SK-N-MC (cell line): ENCODE results near the gene MTR.

Source experiments
- DNase-seq: peaks from one replicate; pipeline ENCODE4 v3.0.0-alpha.2; 2011; ENCODE audit warnings: low read depth, low spot score
- H3K27ac ChIP-seq: fragments of 200-600 bp; sonication (generic); 2 replicates; pipeline ENCODE4 v1.5.1; 2016; ENCODE audit warnings: mixed run types
- H3K36me3 ChIP-seq: fragments of 200-600 bp; sonication (generic); 2 replicates; pipeline ENCODE4 v1.6.1; 2017; ENCODE audit warnings: antibody characterized with exemption, low read length, mixed read lengths; ENCODE audit not compliant: insufficient read depth
- H3K4me3 ChIP-seq: fragments of 200-600 bp; sonication (generic); 2 replicates; pipeline ENCODE4 v1.5.1; 2016
- H3K9ac ChIP-seq: fragments of 200-600 bp; sonication (generic); 2 replicates; pipeline ENCODE4 v1.8.0; 2017; ENCODE audit warnings: mixed run types, mixed read lengths; ENCODE audit not compliant: insufficient read length
- H3K9me3 ChIP-seq: fragments of 200-600 bp; sonication (generic); 2 replicates; pipeline ENCODE4 v1.6.1; 2017; ENCODE audit warnings: low read depth, mild to moderate bottlenecking, antibody characterized with exemption, low read length, moderate library complexity, mixed read lengths
- EZH2 ChIP-seq: fragments of 200-600 bp; sonication (generic); IDR thresholded peaks from one replicate; pipeline ENCODE4 v1.6.1; 2017; ENCODE audit warnings: antibody characterized with exemption
- FOXP2 ChIP-seq: optimal IDR thresholded peaks from 2 replicates; pipeline ENCODE3; 2011; ENCODE audit warnings: mild to moderate bottlenecking, moderate library complexity; ENCODE audit not compliant: insufficient read depth; ENCODE audit errors: extremely low read length, control extremely low read depth
- POLR2AphosphoS5 ChIP-seq: IDR thresholded peaks from 2 replicates; pipeline ENCODE4 v1.6.1; 2012; ENCODE audit warnings: mild to moderate bottlenecking, low read depth, low read length, borderline replicate concordance

Gene MTR

DNA sequence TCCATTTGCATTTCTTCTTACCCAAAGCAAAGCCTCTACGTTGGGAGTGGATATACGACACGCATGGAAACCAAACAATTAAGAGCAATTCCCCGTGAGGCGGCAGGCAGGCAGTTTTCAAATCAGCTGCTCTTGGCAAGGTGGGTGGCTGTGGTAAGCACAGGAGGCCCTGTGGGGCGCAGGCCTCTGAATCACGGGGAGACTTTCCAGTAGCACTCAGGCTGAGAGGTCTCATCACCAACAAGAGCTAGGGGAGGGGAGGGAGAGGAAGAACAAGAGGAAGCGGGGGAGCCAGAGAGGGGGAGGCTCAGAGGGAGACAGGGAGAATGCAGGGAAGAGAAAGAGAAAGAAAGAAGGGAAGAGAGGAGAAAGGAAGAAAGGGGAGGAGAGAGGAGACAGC lies 152.7 kb downstream of the MTR start:
- Histone ChIP-seq H3K9me3 (no peaks in the 10 kb centered on the region), H3K4me3 (no peak overlapping the region), H3K27ac (no peak overlapping the region), H3K9ac (no peak overlapping the region), H3K36me3 (no peaks in the 10 kb centered on the region)
- no peak for DNase-seq
- TF ChIP-seq FOXP2 (no peak), POLR2AphosphoS5 (no peak), EZH2 (no peak)

DNA sequence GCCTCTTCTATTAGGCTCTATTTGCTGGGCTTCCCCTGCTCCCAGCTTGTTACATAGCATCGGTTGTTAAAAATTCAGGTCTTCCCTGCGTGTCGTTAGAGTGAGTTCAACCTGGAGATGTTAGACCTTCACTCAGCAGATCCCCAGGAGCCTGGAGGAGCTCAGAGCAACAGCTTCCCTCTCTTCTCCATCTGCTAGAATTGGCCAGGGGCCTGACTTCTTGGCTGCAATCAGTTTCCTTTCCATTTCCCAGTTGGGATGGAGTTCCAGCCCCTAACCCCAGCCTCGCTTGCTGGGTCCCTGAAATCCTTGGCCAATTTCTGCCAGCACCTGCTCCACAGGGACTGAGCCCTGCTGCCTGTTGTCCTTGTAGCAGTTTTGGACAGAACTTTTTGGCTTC lies 153.3 kb downstream of the MTR start:
- Histone ChIP-seq H3K9me3 (no peaks in the 10 kb centered on the region), H3K27ac (no peak overlapping the region), H3K36me3 (no peaks in the 10 kb centered on the region), H3K4me3 (no peak overlapping the region), H3K9ac (no peak overlapping the region)
- DNase-seq, result no peak
- TF ChIP-seq EZH2, result no peak
- TF ChIP-seq POLR2AphosphoS5, result no peak
- TF ChIP-seq FOXP2, result no peak

DNA sequence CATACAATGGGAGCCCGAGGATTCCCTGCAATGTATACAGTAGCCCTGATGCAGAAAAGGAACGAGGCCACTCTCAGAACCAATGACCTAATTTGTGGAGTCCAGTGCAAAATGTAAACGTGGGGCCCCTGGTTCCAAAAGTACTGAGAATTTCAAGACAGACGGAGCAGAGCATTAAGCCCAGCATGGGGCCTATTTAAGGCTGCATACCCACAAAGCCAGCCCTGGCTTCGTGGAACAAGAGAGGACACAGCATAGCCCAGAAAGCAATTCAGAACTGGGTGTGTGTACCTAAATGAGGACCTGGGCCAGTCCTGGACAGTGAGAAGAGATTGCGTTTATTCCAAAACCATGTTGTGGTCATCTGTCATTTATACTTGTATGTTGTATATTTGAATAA lies 153.9 kb downstream of the MTR start:
- Histone ChIP-seq H3K4me3 (no peak overlapping the region), H3K9ac (no peak overlapping the region)

DNA sequence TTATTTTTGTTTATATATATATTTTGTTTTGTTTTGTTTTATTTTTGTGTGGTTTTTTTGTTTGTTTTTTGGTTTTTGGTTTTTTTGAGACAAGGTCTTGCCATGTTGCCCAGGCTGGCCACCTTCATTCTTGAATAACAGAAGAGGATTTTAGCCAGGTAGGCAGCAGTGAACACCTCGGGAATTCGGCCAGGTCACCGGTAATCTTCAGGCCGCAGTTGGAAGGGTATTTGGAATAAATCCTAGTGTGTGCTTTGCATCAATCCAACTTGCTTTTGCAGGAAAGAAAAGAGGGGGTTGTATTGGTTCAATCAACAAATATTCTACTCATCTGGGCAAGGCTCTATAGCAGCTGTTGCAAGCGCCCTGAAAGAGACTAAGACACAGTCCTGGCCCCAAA lies 155.3 kb downstream of the MTR start:
- H3K4me3 ChIP-seq, result no peak overlapping the region
- DNase-seq, result no peak
- H3K27ac ChIP-seq, result no peak overlapping the region
- TF ChIP-seq FOXP2 (no peak), EZH2 (no peak), POLR2AphosphoS5 (no peak)
- no peak overlapping the region for H3K9ac ChIP-seq
- no peaks in the 10 kb centered on the region for H3K9me3 ChIP-seq
- H3K36me3 ChIP-seq, result no peaks in the 10 kb centered on the region

More for the DNA sequence above, 153.9 kb downstream of the MTR start:
- Histone ChIP-seq H3K27ac (no peak overlapping the region), H3K9me3 (no peaks in the 10 kb centered on the region), H3K36me3 (no peaks in the 10 kb centered on the region)
- DNase-seq, result no peak
- TF ChIP-seq FOXP2, result no peak
- TF ChIP-seq POLR2AphosphoS5, result no peak
- no peak for TF ChIP-seq EZH2

DNA sequence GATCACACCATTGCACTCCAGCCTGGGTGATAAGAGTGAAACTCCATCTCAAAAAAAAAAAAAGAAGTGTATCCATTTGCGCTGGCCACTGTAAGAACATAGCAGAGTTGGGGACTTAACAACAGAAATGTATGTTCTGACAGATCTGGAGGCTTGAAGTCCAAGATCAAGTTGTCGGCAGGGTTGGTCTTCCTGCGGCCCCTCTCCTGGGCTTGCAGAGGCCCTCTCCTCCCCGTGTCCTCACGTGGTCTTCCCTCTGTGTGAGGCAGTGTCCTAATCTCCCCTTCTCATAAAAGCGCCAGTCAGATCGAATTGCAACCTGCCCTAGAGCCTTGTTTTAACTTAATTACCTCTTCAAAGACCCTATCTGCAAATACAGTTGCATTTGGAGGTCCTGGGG lies 156.6 kb downstream of the MTR start:
- Histone ChIP-seq H3K36me3 (no peaks in the 10 kb centered on the region), H3K27ac (no peak overlapping the region), H3K9ac (no peak overlapping the region), H3K4me3 (no peak overlapping the region), H3K9me3 (no peaks in the 10 kb centered on the region)
- no peak for TF ChIP-seq FOXP2
- no peak for TF ChIP-seq EZH2
- TF ChIP-seq POLR2AphosphoS5, result no peak
- DNase-seq, result no peak

DNA sequence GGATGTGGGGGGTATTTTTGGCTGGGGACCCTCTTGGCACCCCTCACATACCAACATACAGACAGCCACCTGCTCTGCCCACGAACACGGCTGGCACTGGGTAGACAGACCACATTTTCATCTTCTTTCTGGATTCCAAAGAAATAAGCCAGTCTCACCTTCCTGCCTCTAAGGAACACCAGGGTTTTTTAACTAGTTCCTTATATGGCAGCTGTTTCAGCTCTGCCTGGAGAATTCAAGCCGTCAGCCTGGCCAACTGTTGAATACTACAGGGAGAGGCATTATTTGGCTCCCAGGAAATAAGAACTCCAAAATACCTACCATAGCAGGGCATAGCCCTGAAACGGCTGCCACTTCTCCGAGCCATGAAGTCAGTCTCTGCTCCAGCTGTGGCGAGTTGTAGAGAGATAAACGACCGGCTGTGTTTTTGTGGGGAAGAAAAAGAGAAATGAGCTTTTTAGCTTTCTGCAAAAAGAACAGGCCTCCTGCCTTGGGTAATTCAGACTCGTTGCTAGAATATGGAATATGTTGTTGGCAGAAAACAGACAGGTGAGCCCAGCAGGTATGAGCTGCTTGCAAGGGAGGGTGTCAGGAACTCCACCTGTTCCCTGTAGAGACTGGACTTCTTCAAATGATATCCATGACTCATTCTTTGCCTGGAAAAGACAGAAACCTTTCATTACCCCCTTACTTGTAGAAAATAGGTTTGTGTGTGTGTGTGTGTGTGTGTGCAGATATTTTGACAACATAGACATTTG lies 157.3 kb downstream of the MTR start:
- DNase-seq, result no peak
- H3K4me3 ChIP-seq, result no peak overlapping the region
- H3K9me3 ChIP-seq, result no peaks in the 10 kb centered on the region
- no peak overlapping the region for H3K27ac ChIP-seq
- no peak overlapping the region for H3K9ac ChIP-seq
- no peaks in the 10 kb centered on the region for H3K36me3 ChIP-seq
- TF ChIP-seq POLR2AphosphoS5 (no peak), FOXP2 (no peak), EZH2 (no peak)

DNA sequence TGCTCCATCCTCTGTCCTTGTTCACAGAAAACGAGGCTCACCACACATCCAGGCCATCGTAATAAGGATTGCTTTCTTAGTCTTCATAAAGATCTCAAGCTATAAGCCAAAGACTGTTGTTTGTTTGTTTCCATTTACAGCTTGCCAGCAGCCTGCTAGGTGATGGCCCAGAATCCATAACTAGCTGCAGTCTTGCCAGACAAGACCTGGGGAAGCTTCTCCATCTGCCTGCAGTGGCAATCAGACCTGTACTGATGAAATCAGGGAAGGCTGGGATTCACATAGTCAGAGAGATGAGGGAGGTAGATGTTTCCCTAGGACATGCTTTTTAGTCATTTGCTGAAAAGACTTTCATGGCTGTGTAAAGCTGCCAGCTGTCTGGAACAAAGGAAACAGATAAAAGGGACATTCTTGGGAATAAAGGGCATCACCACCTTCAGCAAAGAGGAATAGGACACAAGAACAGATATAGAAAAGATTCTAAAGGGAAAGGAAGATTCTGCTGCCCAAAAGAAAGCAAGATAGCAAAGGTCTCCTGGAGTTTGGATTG lies 158.1 kb downstream of the MTR start:
- H3K27ac ChIP-seq, result no peak overlapping the region
- no peak for DNase-seq
- H3K4me3 ChIP-seq, result no peak overlapping the region
- no peak overlapping the region for H3K9ac ChIP-seq
- TF ChIP-seq FOXP2 (no peak), POLR2AphosphoS5 (no peak), EZH2 (no peak)
- H3K36me3 ChIP-seq, result no peaks in the 10 kb centered on the region
- no peaks in the 10 kb centered on the region for H3K9me3 ChIP-seq
